H1 (cell line): ENCODE results near the gene OR4K14. TPM values are rescaled to one million over a fixed set of nuclear protein-coding genes. Genes with fewer than 3 reads are reported as not detected.

Experiments
- CTCF ChIA-PET: fragments of 300-600 bp; sonication (Branson Sonifier 250); formaldehyde crosslinking; loops from one replicate; lab custom pipeline; 2021; ENCODE audit not compliant: partially characterized antibody; lab: Charles Lee
- POLR2A ChIA-PET: fragments of 300-600 bp; sonication (Branson Sonifier 250); formaldehyde crosslinking; loops from one replicate; lab custom pipeline; 2021; ENCODE audit warnings: inconsistent platforms; ENCODE audit not compliant: partially characterized antibody; lab: Charles Lee
- DNase-seq, 2 experiments: peaks; one replicate each; pipeline versions ENCODE4 v3.0.0 to v3.0.0-alpha.2; 2010 to 2022; ENCODE audit warnings: low spot score in 2 of 2, low read depth in 1 of 2, mixed read lengths in 1 of 2
- FAIRE-seq: peaks from 2 replicates; lab custom pipeline; 2011; peaks lifted over from hg19 to GRCh38; lab: Jason Lieb, UNC
- H2AFZ ChIP-seq: 2 replicates; pipeline ENCODE4 v1.8.1; 2012; ENCODE audit warnings: low read length, inconsistent platforms
- H2AK5ac ChIP-seq: 2 replicates; pipeline ENCODE4 v1.6.1; 2013; ENCODE audit warnings: low read depth, low read length
- H2BK120ac ChIP-seq: replicated peaks from 2 replicates; pipeline ENCODE3; 2013; ENCODE audit warnings: low read depth, low read length, inconsistent platforms
- H2BK12ac ChIP-seq: 2 replicates; pipeline ENCODE4 v1.6.1; 2013; ENCODE audit warnings: low read depth, low read length
- H2BK15ac ChIP-seq: 2 replicates; pipeline ENCODE4 v1.6.1; 2013; ENCODE audit warnings: low read length
- H2BK20ac ChIP-seq: 2 replicates; pipeline ENCODE4 v1.6.1; 2013; ENCODE audit warnings: low read length
- H2BK5ac ChIP-seq: 2 replicates; pipeline ENCODE4 v1.6.1; 2013; ENCODE audit warnings: low read depth, low read length
- H3K14ac ChIP-seq: 2 replicates; pipeline ENCODE4 v1.6.1; 2013; ENCODE audit warnings: inconsistent platforms; ENCODE audit not compliant: insufficient read length
- H3K18ac ChIP-seq: 2 replicates; pipeline ENCODE4 v1.6.1; 2013; ENCODE audit warnings: low read length; ENCODE audit errors: extremely low read depth
- H3K23ac ChIP-seq: 2 replicates; pipeline ENCODE4 v1.6.1; 2013; ENCODE audit warnings: inconsistent platforms; ENCODE audit not compliant: insufficient read length
- H3K23me2 ChIP-seq: 2 replicates; pipeline ENCODE4 v1.6.1; 2013; ENCODE audit warnings: low read depth, low read length
- H3K27ac ChIP-seq: 2 replicates; pipeline ENCODE4 v1.6.1; 2011; ENCODE audit warnings: low read depth, low read length, inconsistent platforms
- H3K27me3 ChIP-seq, 4 experiments: replicated peaks in 1 of 4; 1 replicate in 1 of 4; 2 replicates in 3 of 4; pipeline versions ENCODE4 v1.6.1 to v1.8.1; 2011 to 2013; ENCODE audit warnings: low read length in 3 of 4, mild to moderate bottlenecking in 3 of 4, inconsistent platforms in 2 of 4, mixed read lengths in 2 of 4, moderate library complexity in 1 of 4; ENCODE audit not compliant: control insufficient read depth in 3 of 4, insufficient read depth in 3 of 4; ENCODE audit errors: extremely low read depth in 1 of 4
- H3K36me3 ChIP-seq, 4 experiments: 2 replicates each; pipeline versions ENCODE4 v1.6.1 to v1.8.1; 2011 to 2013; ENCODE audit warnings: mild to moderate bottlenecking in 4 of 4, low read length in 3 of 4, moderate library complexity in 2 of 4, control low read depth in 1 of 4, inconsistent platforms in 1 of 4; ENCODE audit not compliant: insufficient read depth in 4 of 4, control insufficient read depth in 2 of 4
- H3K4ac ChIP-seq: replicated peaks from 2 replicates; pipeline ENCODE3; 2013; ENCODE audit warnings: low read length, low read depth, mixed read lengths, inconsistent platforms; ENCODE audit not compliant: insufficient read length
- H3K4me1 ChIP-seq, 4 experiments: replicated peaks in 1 of 4; 1 replicate in 1 of 4; 2 replicates in 3 of 4; pipeline versions ENCODE4 v1.6.1 to v1.8.1; 2011 to 2013; ENCODE audit warnings: low read length in 3 of 4, inconsistent platforms in 2 of 4, mixed read lengths in 1 of 4; ENCODE audit not compliant: insufficient read depth in 4 of 4, control insufficient read depth in 3 of 4
- H3K4me2 ChIP-seq, 2 experiments: 2 replicates each; pipeline versions ENCODE4 v1.6.1 to v1.8.1; 2011 to 2013; ENCODE audit warnings: low read depth in 2 of 2, low read length in 2 of 2, control low read depth in 1 of 2, inconsistent platforms in 1 of 2, mild to moderate bottlenecking in 1 of 2; ENCODE audit not compliant: insufficient read depth in 1 of 2
- H3K4me3 ChIP-seq, 4 experiments: fragments of 200-600, 300-600 bp in 1 of 4; sonication (generic), shearing (Covaris generic), sonication (Bioruptor Twin) in 1 of 4; 2 replicates each; pipeline versions ENCODE4 v1.5.1 to v1.8.1; 2011 to 2016; ENCODE audit warnings: low read length in 4 of 4, low read depth in 3 of 4, control low read depth in 2 of 4, inconsistent platforms in 2 of 4, mild to moderate bottlenecking in 2 of 4, mixed read lengths in 1 of 4, moderate library complexity in 1 of 4; ENCODE audit not compliant: insufficient read depth in 2 of 4; ENCODE audit errors: extremely low read depth in 1 of 4
- H3K56ac ChIP-seq: replicated peaks from 2 replicates; pipeline ENCODE3; 2013; ENCODE audit warnings: low read depth, mild to moderate bottlenecking, mixed read lengths, low read length, inconsistent platforms; ENCODE audit not compliant: insufficient read length
- H3K79me1 ChIP-seq: 2 replicates; pipeline ENCODE4 v1.6.1; 2013; ENCODE audit warnings: low read depth, low read length, control low read depth
- H3K79me2 ChIP-seq, 2 experiments: 2 replicates each; pipeline versions ENCODE4 v1.6.1 to v1.8.1; 2012 to 2013; ENCODE audit warnings: low read length in 2 of 2, mild to moderate bottlenecking in 2 of 2, inconsistent platforms in 1 of 2; ENCODE audit not compliant: insufficient read depth in 2 of 2, control insufficient read depth in 1 of 2
- H3K9ac ChIP-seq, 4 experiments: replicated peaks in 1 of 4; 1 replicate in 1 of 4; 2 replicates in 3 of 4; pipeline versions ENCODE4 v1.6.1 to v1.8.1; 2011 to 2013; ENCODE audit warnings: low read depth in 3 of 4, low read length in 3 of 4, control low read depth in 2 of 4, mild to moderate bottlenecking in 2 of 4, moderate library complexity in 2 of 4, inconsistent platforms in 1 of 4; ENCODE audit errors: extremely low read depth in 1 of 4
- H3K9me3 ChIP-seq, 2 experiments: 2 replicates each; pipeline versions ENCODE4 v1.6.1 to v1.8.1; 2012 to 2013; ENCODE audit warnings: mild to moderate bottlenecking in 2 of 2, moderate library complexity in 2 of 2, control low read depth in 1 of 2, inconsistent platforms in 1 of 2, low read depth in 1 of 2, low read length in 1 of 2, mixed read lengths in 1 of 2; ENCODE audit not compliant: insufficient read depth in 2 of 2
- H4K20me1 ChIP-seq, 2 experiments: replicated peaks in 1 of 2; 2 replicates each; pipeline versions ENCODE3 to v1.8.1; 2011 to 2013; ENCODE audit warnings: inconsistent platforms in 2 of 2, low read length in 2 of 2, mild to moderate bottlenecking in 1 of 2; ENCODE audit not compliant: insufficient read depth in 2 of 2, control insufficient read depth in 1 of 2
- H4K5ac ChIP-seq: 2 replicates; pipeline ENCODE4 v1.6.1; 2013; ENCODE audit warnings: low read length, low read depth, mixed read lengths, inconsistent platforms; ENCODE audit not compliant: insufficient read length
- H4K8ac ChIP-seq: 2 replicates; pipeline ENCODE4 v1.8.0; 2013; ENCODE audit warnings: mild to moderate bottlenecking, moderate library complexity, low read length, inconsistent platforms; ENCODE audit not compliant: insufficient read depth; ENCODE audit errors: extremely low read depth
- H4K91ac ChIP-seq: replicated peaks from 2 replicates; pipeline ENCODE3; 2013; ENCODE audit warnings: low read length, mixed read lengths, inconsistent platforms; ENCODE audit not compliant: insufficient read length
- CHD1 ChIP-seq: IDR thresholded peaks from 2 replicates; pipeline ENCODE4 v1.6.1; 2012; ENCODE audit warnings: low read depth, low read length, improper control_type of control experiment
- CHD2 ChIP-seq: IDR thresholded peaks from 2 replicates; pipeline ENCODE4 v1.6.1; 2012; ENCODE audit warnings: low read length, improper control_type of control experiment
- RFX5 ChIP-seq: IDR thresholded peaks from 2 replicates; pipeline ENCODE4 v1.6.1; 2011; ENCODE audit warnings: low read depth, low read length, improper control_type of control experiment, borderline replicate concordance
- WGBS, 2 experiments: shearing (Covaris generic) in 1 of 2; methylation state at CpG; one replicate each; pipeline versions ENCODE4 v1.1.6 to v1.1.7; 2013 to 2015; ENCODE audit warnings: low lambda C conversion rate in 2 of 2, mixed read lengths in 2 of 2, inconsistent platforms in 1 of 2, low coverage in 1 of 2, missing lambda C conversion rate in 1 of 2; ENCODE audit not compliant: insufficient replicate concordance in 2 of 2, insufficient coverage in 1 of 2, insufficient read length in 1 of 2; ENCODE audit errors: extremely low coverage in 1 of 2, missing lambda C conversion rate in 1 of 2; 5-methylcytosine and 5-hydroxymethylcytosine counted together
- polyA plus RNA-seq, 7 experiments: library from polyadenylated mRNA; depleted of rRNA in 3 of 7; stranded (reverse) in 5 of 7; unstranded in 2 of 7; fragments of >200 nt in 5 of 7; fragments of 200-250 nt in 2 of 7; gene quantifications; 1 replicate in 5 of 7; 2 replicates in 1 of 7; 4 replicates in 1 of 7; pipeline versions ENCODE4 v1.2.1 to v1.2.3, GENCODE V29; 2011 to 2013; ENCODE audit warnings: missing spikeins in 2 of 7, mixed read lengths in 2 of 7
- total RNA-seq: library from RNA; stranded (reverse); fragmentation: NEBNext Ultra II Directional; extraction: Animal tissue kit (Norgen Biotek cat#: 25700); gene quantifications from 2 replicates; pipeline ENCODE4 v1.2.1, GENCODE V29; 2021

Gene OR4K14
- total and polyA plus RNA-seq, 2 of the 8 experiments (the other 6 are each of a cell fraction or from before 2014, with no cell fraction given): not detected

DNA sequence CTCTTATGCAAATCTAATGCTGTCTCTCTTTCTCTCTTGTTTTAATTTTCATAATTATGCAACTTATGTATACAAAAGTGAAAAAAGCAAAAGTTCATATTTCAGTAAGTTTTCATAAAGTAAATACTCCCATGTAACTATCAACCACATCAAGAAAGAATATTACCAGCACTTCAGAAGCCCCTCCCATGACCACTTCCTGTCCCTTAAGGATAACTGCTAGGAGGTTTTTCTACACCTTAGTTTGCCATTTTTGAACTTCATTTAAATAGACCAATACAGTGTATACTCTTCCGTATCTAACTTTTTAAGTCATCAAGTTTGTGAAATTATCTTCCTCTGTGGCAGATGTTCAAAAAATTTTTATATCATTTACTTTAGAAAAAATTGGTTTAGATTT, 44.3 kb downstream of the OR4K14 start:
- Histone ChIP-seq H2BK12ac (no peak overlapping the region), H2BK5ac (no peak overlapping the region), H3K4ac (no peak overlapping the region), H2BK20ac (no peak overlapping the region), H3K56ac (no peak overlapping the region), H3K4me3 (no peak overlapping the region), H3K4me1 (no peaks in the 10 kb centered on the region), H4K5ac (no peak overlapping the region), H4K8ac (no peak overlapping the region), H3K23me2 (no peaks in the 10 kb centered on the region), H4K20me1 (no peaks in the 10 kb centered on the region), H3K14ac (no peak overlapping the region), H3K4me2 (no peak overlapping the region), H2BK15ac (no peak overlapping the region), H3K27ac (no peak overlapping the region), H3K79me2 (no peaks in the 10 kb centered on the region), H2AK5ac (no peak overlapping the region), H2AFZ (no peak overlapping the region), H3K36me3 (no peaks in the 10 kb centered on the region), H3K27me3 (no peaks in the 10 kb centered on the region), H3K23ac (no peak overlapping the region), H3K18ac (no peak overlapping the region), H4K91ac (no peak overlapping the region), H3K79me1 (no peaks in the 10 kb centered on the region), H3K9me3 (peaks cover 8 to 19% of the 10 kb centered on the region in 2 experiments; a peak in 3 of 4 replicates), H2BK120ac (no peak overlapping the region), H3K9ac (no peak overlapping the region)
- 100% methylated on average over 1 of the region's 1 CpG; no CpG with 5 or more reads in 1 of the 2 experiments for WGBS, 2 experiments
- DNase-seq: no peak
- ChIA-PET POLR2A (no interaction called here), CTCF (no interaction called here)
- FAIRE-seq: no peak
- TF ChIP-seq CHD2: no peak
- no peak for TF ChIP-seq CHD1
- no peak for TF ChIP-seq RFX5
